ENCODE measurements around the gene LETM1. TPM values are rescaled to one million over a fixed set of nuclear protein-coding genes. Genes with fewer than 3 reads are reported as not detected.
A peak's percentile ranks its signal among the peaks of the same experiment; 100 is the strongest.

The LETM1 gene
- polyA plus RNA-seq (2011; rRNA removed) (13.6 and 17.1 TPM in 2 replicates), polyA minus RNA-seq (2011; rRNA and poly(A)+ RNA removed) (35.0 and 35.1 TPM in 2 replicates)

DNA sequence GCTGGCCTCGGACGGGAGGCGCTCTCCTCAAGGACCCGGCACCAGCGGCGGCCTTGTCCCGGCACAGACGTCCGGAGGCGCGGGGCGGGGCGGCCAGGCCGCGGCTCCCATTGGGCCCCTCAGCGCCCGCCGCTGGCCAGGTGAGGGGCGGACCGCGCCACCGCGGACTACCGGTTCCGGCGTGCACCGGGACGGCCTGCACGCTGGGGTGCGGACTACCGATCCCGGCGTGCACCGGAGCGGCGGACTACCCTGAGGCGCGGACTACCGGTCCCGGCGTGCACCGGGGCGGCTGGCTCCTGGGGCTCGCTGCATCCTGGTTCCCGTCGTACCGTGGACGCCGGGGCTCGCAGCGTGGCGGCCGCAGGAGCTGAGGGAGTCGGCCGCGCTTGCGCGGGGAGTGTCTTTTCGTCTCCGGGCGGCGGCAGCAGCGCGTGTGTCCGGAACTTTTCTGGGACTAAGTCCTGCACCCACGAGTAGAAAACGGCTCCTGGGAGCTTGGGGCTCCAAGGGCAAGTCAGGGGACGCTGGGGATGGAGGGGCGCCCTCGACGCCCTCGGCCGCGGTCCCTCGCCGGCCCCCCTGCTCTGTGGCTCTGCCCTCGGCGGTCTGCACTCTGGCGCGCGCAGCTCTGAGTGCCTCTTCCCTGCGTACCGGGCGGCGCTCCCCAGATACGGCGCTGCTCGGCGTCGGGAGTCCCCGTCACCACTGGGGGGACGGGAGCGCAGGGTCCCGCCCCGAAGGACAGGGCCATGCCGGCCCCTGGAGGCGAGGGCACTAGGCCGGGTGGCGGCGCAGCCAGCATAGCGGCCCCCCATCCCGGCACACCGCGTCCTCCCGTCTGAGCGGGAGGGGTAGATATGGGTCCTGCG, at the start of gene LETM1:
Gene LETM1 (minus strand): TSS at position 86 of the 872 bp plus-strand sequence. CDS start 206 bp downstream, outside the sequence.
- POLR2A ChIA-PET = interaction anchor here (1.0 kb wide), 1 partner anchor 14 kb away, joined by 3 read pairs; no protein-coding TSS in a partner anchor
- DNase-seq (ENCODE audit: low read depth) = peak; percentile 75

DNA sequence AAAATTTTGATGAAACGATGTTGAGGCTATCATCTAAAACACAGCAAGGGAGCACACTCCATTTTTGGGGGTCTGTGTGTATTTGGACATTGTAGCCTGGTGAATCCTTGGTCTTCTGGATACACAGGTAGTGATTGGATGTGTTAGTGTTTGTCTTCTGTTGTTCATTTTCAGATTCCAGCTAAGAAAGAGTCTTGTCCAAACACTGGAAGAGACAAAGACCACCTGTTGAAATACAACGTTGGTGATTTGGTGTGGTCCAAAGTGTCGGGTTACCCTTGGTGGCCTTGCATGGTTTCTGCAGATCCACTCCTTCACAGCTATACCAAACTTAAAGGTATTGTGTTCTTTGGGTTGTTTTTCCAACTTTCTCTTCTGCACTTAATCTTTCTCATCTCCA, 48.1 kb upstream of the LETM1 start:
- no peak for TF ChIP-seq CTCF (IDR thresholded peaks at IDR 0.05; ENCODE audit: insufficient read depth, low read depth, low read length)
- ChIA-PET POLR2A (no interaction called here), CTCF (interaction anchor here (0.9 to 7.7 kb wide), 2 partner anchors 68 to 157 kb away, joined by 3 to 64 read pairs; no protein-coding TSS in a partner anchor)
- Histone ChIP-seq H3K27me3 (ENCODE audit: control insufficient read depth, insufficient read depth, low read length) (no peaks in the 10 kb centered on the region), H3K4me3 (ENCODE audit: low read depth, low read length) (no peak overlapping the region), H3K36me3 (ENCODE audit: control insufficient read depth, insufficient read depth, low read length) (peaks cover 12% of the 10 kb centered on the region)
- DNase-seq (ENCODE audit: low read depth) = no peak

More for the DNA sequence above, at the start of gene LETM1:
- no peaks in the 10 kb centered on the region for H3K36me3 ChIP-seq (ENCODE audit: control insufficient read depth, insufficient read depth, low read length)
- 0 out of 2 replicates have a peak, but pooled peaks have one; percentile 23 for TF ChIP-seq CTCF (IDR thresholded peaks at IDR 0.05; ENCODE audit: insufficient read depth, low read depth, low read length)
- H3K27me3 ChIP-seq (ENCODE audit: control insufficient read depth, insufficient read depth, low read length) = no peaks in the 10 kb centered on the region
- CTCF ChIA-PET = interaction anchor here (0.6 to 4.8 kb wide), 4 partner anchors 14 to 44 kb away, joined by 3 to 30 read pairs (median 4); no protein-coding TSS in a partner anchor
- H3K4me3 ChIP-seq (ENCODE audit: low read depth, low read length) = peak within 1 kb of the TSS; percentile 92

DNA sequence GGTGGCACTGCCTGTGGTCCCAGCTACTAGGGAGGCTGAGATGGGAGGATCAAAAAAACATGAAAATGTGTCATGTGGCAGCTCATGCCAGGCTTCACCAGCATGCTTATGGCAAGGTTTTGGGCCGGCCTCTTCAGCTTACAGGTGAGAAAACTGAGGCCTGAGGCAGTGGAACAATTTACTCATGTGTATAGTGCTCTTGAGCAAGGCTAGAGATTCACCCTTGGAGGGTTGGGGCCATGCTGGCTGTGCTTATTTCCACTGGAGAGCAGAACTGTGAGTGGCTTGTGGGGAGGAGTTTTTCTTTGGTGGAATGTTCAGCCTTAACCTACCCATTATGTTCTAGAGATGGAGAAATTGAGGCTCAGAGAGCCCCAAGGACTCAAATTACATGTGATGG, 47.1 kb upstream of the LETM1 start:
- no peak for TF ChIP-seq CTCF (IDR thresholded peaks at IDR 0.05; ENCODE audit: insufficient read depth, low read depth, low read length)
- CTCF ChIA-PET = interaction anchor here (0.9 to 4.3 kb wide), 3 partner anchors 9 to 155 kb away, joined by 3 to 22 read pairs (median 6); no protein-coding TSS in a partner anchor

DNA sequence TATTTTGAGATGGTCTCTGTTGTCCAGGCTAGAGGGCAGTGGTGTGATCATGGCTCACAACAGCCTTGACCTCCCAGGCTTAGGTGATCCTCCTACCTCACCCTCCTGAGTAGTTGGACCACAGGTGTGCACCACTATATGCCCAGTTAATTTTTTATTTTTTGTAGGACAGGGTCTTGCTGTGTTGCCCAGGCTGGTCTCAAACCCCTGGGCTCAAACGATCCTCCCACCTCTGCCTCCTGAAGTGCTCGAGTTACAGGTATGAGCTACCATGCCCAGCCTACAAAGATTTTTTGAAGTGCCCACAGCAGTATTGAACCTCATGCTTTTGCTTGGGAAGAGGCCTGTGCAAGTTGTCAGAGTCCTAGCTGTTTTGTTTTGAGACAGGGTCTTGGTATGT, 46.3 kb upstream of the LETM1 start:
- ChIA-PET POLR2A (no interaction called here), CTCF (interaction anchor here (0.9 to 4.3 kb wide), 6 partner anchors 8 to 155 kb away, joined by 3 to 22 read pairs (median 4); no protein-coding TSS in a partner anchor)
- H3K36me3 ChIP-seq (ENCODE audit: control insufficient read depth, insufficient read depth, low read length) = peaks cover 12% of the 10 kb centered on the region
- H3K4me3 ChIP-seq (ENCODE audit: low read depth, low read length) = no peak overlapping the region
- H3K27me3 ChIP-seq (ENCODE audit: control insufficient read depth, insufficient read depth, low read length) = no peaks in the 10 kb centered on the region
- no peak for TF ChIP-seq CTCF (IDR thresholded peaks at IDR 0.05; ENCODE audit: insufficient read depth, low read depth, low read length)
- DNase-seq (ENCODE audit: low read depth) = no peak

More for the DNA sequence above, 47.1 kb upstream of the LETM1 start:
- H3K27me3 ChIP-seq (ENCODE audit: control insufficient read depth, insufficient read depth, low read length) = no peaks in the 10 kb centered on the region
- no peak overlapping the region for H3K4me3 ChIP-seq (ENCODE audit: low read depth, low read length)
- POLR2A ChIA-PET = no interaction called here
- H3K36me3 ChIP-seq (ENCODE audit: control insufficient read depth, insufficient read depth, low read length) = peaks cover 12% of the 10 kb centered on the region
- no peak for DNase-seq (ENCODE audit: low read depth)

DNA sequence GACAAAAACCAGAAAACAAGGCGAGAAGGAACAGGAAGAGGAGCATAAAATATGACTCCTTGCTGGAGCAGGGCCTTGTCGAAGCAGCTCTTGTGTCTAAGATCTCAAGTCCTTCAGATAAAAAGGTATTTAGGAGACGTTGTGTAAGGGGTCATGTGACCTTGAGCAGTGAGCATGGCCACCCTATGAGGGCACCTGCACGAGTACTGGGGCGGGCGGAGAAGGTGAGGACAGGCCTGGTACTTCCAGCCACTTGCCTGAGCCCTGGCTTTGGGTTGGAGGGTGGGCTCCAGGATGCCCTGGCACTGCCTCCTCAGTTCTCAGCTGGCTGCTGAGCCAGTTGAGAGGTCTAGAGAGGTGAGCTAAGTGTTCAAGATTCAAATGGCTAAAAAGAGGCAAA, 45.2 kb upstream of the LETM1 start:
- DNase-seq (ENCODE audit: low read depth) = no peak
- no peak overlapping the region for H3K4me3 ChIP-seq (ENCODE audit: low read depth, low read length)
- POLR2A ChIA-PET = no interaction called here
- peaks cover 12% of the 10 kb centered on the region for H3K36me3 ChIP-seq (ENCODE audit: control insufficient read depth, insufficient read depth, low read length)
- no peak for TF ChIP-seq CTCF (IDR thresholded peaks at IDR 0.05; ENCODE audit: insufficient read depth, low read depth, low read length)
- CTCF ChIA-PET = interaction anchor here (0.8 to 6.6 kb wide), 11 partner anchors 8 to 155 kb away, joined by 3 to 74 read pairs (median 20); partner anchors contain the start of gene LETM1
- no peaks in the 10 kb centered on the region for H3K27me3 ChIP-seq (ENCODE audit: control insufficient read depth, insufficient read depth, low read length)
